HG03064 (cell line): ENCODE results near the gene TMEM256.

Experiments
- ATAC-seq: cut with Tn5 transposase; IDR thresholded peaks from one replicate; pipeline ENCODE4 v1.9.1; 2021; ENCODE audit warnings: low read depth; ENCODE audit not compliant: unreplicated experiment

Gene TMEM256

DNA sequence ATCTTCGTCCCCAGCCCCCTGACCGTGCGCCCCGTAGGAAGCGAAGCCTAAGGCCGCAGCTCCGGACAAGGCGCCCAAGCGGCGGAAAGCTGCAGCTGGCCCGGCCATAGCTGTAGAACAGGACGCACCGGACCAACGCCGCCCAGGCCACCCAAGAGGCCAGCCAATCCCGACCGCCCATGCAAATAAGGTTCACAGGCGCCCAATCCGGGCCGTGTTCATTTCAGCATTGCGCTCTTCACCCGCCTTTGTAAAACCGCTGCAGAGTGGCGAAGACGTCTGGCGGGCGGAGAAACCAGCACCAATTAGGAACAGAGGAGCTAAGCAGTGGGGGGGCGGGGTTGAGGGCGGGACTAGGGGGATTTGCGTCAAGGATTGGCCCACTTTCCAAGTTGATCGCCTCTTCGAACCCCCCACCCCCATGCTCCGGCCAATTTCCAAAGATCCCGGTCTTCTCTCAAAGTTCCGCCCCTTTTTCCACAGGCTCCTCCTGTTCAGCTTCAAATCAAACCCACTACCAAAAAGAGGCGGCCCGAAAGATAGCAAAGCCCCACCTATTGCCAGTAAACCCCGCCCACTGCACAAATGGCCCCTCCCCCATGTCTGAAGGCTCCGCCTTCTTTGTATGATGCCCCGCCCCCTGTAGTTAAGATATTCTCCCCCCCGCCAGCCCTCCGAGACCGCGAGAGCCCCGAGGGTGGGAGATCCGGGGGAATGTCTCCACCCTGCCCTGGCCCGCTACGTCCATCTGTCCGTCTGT lies at the start of gene TMEM256:
Gene TMEM256 (minus strand): TSS at position 121 of the 760 bp plus-strand sequence. CDS start 13 bp downstream, at position 108.
- peak; percentile 81 for ATAC-seq

DNA sequence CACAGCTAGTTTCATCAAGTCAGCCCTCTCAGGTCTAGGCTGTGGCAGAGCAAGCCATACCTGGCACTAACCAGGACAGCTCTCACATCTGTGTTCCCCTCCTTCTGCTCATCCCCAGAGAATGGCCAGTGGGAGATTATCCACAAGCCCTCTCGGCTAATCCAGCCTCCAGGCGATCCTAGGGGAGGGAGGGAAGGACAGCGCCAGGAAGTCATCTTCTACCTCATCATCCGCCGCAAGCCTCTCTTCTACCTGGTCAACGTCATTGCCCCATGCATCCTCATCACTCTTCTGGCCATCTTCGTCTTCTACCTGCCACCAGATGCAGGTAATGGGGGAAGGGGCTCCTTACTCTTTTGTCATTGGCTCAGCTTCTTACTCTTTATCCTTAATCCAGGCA lies 44.6 kb upstream of the TMEM256 start:
- ATAC-seq = no peak

DNA sequence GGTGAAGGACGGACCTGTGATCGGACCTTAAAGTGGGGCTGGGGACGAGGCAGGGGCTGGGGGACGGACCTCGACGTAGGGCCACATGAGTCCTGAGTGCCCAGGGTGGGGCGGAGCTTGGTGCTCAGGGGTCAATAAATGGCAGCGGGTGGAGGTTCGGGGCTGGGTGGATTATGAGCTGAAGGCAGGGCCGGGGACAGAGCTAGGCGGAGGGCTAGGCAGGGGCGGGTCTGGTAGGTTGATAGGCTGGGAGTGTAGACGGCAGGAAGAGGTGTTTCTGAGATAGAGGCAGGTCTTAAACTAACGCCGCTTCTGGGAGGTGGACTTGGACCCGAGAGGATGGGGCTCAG lies 41.7 kb upstream of the TMEM256 start:
- no peak for ATAC-seq

DNA sequence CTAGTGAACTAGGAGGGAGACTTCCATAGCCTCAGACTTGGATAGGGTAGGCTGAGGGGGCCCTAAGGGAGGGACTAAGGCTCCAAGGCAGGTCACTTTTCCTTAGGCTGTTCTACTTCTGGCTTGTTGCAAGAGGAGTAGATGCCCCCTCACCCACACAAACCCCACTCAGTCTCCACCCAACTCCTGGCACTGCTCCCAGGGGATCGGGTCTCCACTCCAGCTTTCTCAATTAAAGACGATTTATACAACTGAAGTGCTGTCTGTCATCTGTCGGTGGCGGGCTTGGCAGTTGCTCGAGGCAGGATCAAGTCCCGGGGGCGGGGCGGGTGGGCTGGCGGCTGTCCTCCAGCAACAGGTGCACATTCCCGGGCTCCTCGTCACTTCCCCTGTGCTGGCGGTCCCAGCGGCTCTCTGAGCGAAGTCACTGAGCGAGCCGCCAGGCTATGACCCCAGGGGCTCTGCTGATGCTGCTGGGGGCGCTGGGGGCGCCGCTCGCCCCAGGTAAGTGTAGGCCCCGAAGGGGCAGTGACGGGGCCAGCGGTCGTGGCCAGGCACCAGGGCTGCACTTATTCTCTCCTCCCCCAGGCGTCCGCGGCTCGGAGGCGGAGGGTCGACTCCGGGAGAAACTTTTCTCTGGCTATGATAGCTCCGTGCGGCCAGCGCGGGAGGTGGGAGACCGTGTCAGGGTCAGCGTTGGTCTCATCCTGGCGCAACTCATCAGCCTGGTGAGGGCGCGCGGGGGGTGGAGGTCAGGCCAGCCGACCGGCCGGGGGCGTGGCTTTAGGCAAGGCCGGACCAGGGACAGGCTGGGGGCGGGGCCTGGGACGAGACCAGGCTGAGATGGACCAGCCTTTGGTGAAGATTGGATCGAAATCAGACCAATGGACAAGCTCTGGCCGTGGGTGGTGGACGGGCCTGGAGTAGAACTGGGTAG lies 41.1 kb upstream of the TMEM256 start, which contains the start of gene CHRNB1:
Gene CHRNB1 (plus strand): TSS at position 380 of the 937 bp plus-strand sequence. CDS start 67 bp downstream, at position 447.
- no peak for ATAC-seq

DNA sequence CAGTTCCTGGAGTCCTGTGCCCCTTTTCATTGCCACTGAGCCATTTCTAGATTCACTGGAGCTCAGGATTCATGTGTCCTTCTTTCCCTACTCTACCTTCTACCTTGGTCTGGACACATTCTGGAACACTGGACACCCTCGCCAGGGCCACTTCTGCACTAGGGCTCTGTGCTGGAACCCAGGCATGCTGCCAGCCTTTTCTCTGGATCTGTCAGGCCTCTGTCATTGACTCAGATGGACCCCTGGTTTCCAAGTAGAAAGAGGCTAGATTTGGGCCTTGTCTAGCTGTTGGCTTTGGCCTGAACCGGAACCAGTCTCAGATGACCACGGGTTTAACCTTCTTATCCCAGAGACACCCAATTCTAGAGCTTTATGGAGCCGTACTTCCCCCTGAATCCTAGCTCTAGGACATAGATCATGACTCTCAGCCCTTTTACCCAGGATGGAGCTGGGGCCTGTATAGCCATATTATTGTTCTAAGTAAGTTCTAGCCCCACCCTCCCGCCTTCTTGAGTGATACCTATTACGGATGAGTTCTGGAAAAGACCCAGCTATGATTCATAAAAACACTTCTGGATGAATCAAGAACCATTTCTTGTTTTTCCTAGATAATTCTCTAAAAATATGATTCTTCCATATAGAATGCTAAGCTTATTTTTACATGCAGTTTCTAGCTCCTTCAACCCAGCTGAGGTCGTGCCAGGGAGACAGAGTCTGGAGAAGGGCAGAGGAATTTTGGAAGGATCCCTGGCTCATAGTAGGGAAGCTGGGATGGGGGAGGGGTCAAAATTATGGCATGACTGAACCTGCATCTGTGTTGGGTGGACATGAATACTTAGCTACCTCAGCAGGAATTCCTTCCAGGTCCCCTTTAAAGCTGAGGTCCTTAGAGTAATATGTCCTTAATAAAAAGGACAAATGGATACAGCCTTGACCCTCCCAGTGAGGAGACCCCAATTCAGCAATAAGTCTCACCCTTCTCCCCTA lies 39.9 kb upstream of the TMEM256 start:
- no peak for ATAC-seq

DNA sequence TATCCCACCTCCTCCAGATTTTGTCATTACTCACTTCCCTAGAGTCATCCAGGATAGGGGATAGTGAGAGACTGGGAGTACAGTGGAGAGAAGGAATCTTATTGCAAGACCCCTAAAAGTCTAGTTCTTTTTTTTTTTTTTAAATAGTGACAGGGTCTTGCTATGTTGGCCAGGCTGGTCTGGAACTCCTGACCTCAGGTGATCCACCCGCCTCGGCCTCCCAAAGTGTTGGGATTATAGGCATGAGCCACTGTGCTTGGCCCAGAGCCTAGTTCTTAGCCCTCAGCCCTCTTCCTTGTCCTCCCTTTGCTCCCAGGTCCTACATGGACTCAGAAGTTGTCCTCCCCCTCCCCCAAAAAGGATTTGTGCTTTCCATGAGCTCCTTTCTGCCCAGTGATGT lies 38.2 kb upstream of the TMEM256 start:
- ATAC-seq = no peak

DNA sequence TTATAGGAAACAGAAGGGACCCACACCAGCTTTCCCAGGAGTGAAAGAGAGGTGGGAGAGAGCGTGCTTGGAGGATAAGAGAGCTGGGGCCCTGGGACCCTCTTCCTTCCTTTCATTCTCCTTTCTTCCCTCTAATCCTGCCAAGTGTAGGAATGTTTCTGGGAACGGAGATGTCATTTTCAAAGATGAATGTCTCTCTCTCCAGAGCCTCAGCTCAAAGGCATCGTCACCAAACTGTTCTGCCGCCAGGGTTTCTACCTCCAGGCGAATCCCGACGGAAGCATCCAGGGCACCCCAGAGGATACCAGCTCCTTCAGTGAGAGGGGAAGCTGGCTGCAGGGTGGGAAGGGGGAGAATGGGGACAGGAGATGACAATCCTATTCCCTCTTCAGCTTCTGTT lies 37.4 kb upstream of the TMEM256 start:
- no peak for ATAC-seq

DNA sequence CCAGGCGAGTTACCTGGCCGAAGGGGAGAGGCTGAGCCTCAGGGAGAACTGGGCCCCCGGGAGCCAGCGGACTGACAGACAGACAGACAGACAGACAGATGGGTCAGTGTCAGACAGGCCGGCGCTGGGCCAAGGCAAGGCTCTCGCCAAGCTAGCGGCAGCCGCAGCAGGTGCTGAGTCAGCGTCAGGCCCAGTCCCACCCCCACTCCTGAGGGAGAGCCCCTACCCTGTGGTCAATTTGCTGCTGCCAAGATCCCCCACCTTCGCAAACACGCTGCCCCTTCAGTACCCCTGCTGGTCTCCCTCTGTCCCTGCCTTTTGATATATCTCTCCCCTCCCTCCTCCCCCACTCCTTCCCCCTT lies 36.9 kb upstream of the TMEM256 start:
- ATAC-seq = no peak

DNA sequence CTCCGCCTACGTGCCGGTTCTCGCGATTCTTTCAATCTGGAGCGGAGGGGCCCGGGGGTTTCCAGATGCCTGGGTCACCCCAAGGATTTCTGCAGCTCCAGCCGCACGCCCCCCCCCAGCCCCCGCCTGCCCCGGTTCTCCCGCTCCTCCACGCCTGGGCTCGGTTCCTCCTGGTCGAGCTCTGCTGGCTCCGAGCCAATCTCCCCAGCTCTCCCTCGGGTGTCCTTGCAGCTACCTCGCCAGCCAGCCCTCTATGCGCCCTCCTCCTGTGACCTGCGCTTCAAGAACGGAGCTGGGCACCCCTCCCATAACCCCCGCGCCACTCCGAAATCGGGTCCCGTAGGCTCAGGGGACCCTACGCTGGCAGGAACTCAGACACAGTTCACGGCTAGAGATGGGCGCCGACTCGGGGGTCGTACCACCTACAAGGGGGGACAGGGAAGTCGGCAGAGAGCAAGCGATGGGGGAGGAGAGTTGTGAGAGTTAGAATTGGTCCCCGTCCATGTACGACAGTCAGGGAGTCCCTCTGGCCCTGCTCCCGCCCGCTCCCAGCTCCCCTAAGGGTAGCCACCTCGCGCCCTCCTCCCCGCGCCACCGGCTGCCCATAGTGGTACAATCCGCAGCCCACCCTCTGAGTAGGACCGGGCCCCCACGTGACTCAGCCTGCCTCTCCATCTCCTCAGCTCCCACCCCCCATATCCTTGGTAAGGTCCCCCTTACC lies 36.4 kb upstream of the TMEM256 start:
- ATAC-seq = no peak

DNA sequence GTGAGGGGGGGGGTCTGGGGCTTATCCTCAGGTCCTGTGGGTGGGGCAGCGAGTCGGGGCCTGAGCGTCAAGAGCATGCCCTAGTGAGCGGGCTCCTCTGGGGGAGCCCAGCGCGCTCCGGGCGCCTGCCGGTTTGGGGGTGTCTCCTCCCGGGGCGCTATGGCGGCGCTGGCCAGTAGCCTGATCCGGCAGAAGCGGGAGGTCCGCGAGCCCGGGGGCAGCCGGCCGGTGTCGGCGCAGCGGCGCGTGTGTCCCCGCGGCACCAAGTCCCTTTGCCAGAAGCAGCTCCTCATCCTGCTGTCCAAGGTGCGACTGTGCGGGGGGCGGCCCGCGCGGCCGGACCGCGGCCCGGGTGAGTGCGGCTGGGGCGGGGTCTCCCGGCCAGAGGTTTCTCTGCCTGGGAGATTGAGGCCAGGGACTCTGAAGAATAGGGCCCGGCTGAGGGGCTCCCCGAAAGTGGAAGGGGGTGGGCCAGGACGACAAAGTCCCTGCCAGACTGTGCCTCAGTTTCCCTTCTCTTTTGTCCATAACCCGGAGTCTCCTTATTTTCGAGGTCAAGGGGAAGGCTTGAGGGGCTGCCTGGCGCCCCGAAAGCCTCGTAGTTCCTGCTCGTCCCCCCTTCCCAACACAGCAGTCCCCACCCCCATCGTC lies 35.7 kb upstream of the TMEM256 start, which contains the start of gene FGF11:
Gene FGF11 (plus strand): TSS at position 51 of the 651 bp plus-strand sequence. CDS start 109 bp downstream, at position 160.
- no peak for ATAC-seq

DNA sequence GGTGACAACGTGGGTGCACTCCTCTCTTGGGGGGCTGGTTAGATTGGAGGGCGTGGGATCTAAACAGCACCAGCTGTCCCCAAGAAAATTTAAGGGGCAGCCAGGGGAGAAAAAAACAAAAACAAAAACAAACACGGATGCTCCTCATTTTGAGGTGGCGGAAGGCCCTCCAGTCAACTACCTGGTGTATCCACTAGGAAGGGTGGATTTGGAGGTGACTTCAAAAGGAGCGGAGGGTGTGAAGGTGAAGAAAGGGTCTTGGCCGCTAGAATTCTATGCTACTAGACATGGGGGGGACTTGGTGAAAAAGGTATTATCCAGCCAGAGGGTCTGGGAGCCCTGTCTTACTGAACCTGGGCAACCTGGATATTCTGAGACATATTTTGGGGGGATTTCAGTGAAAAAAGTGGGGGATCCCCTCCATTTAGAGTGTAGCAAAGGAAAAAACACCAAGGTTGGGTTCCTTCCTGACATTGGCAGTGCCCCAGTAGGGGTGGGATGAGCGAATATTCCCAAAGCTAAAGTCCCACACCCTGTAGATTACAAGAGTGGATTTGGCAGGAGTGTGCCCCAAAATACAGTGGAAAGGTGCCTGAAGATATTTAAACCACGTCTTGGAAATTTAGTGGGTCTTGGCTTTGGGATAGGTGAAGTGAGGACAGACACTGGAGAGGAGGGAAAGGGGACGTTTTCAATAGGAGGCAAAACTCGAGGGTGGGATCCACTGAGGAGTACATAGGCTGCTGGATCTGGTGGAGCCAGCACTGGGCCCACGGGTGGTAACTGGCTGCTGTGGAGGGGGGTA lies 35.0 kb upstream of the TMEM256 start:
- ATAC-seq = no peak

DNA sequence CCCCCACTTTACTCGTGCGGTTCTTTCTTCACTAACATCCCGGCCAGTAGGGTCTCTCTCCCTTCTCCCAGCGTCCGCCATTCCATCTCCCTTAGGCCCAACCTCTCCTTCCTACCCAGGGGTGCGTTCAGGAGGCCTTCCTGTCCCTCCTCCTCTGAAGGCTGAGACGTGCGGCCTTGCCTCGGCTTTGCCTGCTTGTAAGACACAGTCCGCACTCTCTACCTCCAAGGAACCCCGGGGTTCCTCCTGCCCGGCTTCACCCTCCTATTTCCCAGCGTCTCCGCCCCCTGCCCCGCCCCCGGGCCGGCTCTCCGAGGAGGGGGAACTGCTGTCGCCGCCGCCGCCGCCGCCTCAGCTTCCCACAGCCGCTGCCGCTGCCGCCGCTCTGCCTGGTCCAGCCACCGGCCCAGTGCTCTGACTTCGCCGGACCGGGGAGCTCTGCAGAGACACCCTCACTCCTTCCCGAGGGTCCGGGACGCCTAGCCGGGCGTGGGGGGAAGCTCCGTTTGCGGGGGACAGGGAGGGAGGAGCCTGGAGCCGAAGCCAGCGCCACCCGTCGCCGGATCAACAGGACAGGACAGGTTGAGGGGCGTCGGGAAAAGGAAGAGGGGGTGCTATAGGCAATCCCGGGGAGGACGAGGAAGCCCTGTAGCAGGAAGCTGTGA lies 34.2 kb upstream of the TMEM256 start:
- ATAC-seq = no peak

DNA sequence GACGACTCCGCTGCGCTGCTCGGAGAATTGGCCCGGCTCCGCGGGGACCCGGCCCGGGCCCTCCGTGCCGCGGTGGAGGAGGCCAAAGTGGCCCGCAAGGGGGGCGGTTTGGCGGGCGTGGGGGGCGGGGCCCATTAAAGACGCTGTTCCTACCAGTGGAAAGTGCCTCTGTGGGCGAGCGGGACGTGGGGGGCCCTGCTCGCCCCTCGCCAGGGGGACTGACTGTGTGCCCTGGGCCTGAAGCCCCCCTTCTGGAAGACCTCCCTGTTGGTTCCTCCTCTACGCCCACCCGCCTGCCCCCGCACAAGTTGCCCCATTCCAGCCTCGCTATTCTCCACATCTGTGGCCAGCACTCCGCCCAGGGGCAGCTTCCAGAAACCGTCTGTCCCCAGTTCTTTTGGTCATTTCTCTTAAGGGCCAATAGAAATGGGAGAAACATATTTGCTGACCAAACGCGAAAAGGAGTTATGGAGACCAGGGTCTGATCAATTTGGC lies 33.5 kb upstream of the TMEM256 start:
- no peak for ATAC-seq

DNA sequence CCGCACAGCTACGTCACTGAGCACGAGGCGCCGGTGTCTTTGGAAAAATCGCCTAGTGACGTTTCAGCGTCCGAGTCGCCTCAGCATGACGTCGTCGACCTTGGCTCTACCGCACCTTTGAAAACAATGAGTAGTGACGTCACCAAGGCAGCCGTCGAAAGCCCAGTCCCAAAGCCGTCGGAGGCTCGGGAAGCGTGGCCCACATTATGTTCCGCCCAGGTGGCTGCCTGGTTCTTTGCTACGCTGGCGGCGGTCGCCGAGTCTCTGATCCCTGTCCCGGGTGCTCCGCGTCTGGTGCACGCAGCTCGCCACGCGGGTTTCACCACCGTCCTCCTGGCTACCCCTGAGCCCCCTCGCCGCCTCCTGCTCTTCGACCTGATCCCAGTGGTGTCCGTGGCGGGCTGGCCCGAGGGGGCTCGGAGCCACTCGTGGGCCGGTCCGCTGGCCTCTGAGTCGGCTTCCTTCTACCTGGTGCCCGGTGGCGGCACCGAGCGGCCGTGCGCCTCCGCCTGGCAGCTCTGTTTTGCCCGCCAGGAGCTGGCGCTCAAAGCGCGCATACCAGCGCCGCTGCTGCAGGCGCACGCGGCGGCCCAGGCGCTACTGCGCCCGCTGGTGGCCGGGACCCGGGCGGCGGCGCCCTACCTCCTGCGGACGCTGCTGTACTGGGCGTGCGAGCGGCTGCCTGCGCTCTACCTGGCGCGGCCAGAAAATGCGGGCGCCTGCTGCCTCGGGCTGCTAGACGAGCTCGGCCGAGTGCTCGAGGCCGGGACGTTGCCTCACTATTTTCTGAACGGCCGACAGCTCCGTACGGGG lies 32.9 kb upstream of the TMEM256 start:
- no peak for ATAC-seq

DNA sequence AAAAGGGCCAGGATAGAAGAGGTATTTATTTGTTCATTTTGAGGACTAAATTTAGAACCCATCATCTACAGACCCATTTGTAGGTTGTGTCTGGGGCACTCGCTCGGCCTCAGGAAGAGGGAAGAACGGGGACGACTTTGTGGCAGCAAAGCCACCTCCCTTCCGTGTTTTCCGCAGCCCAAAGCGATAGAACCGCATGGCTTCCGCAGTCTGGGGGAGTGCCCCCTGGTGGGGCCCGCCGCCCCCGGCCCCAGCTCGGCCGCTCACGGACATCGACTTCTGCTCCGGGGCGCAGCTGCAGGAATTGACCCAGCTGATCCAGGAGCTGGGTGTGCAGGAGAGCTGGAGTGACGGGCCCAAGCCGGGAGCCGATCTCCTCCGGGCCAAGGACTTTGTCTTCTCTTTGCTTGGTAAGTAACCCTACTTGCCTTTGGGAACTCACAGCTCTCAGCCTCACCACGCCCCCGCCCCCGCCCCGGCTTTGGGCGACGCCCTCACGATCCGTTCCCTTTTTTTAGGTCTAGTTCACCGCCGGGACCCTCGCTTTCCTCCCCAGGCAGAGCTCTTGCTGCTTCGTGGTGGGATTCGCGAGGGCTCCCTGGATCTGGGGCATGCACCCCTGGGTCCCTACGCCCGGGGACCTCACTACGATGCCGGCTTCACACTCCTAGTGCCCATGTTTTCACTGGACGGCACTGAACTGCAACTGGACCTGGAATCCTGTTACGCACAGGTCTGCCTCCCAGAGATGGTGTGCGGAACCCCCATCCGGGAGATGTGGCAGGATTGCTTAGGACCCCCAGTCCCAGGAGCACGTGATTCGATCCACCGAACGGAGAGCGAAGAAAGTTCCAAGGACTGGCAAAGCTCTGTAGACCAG lies 32.0 kb upstream of the TMEM256 start:
- peak; percentile 9 for ATAC-seq

DNA sequence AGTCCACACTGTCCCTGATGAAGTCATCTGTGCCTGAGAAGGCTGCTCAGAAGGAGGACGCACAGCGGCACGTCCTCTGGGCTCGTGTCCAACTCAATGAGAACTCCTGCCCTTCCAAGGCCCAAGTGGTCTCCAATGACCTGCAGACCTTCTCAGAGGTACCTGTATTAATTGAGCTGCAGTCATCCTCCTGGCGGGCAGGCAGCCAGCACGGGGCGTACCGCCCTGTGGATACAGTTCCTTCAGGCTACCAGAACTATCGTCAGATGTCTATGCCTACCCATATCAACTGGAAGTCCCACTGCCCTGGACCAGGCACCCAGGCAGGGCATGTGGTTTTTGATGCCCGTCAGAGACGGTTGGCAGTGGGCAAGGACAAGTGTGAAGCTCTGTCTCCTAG lies 28.4 kb upstream of the TMEM256 start:
- ATAC-seq = no peak
